Hematopoietic multipotent progenitor cell (in vitro differentiated cells): ENCODE measurements around the gene PREX1. TPM values are rescaled to one million over a fixed set of nuclear protein-coding genes. Genes with fewer than 3 reads are reported as not detected.
"Not testable (repeated sequence)": the region's sequence is repeated elsewhere in the genome, so short reads cannot be mapped to it uniquely, and the experiment has no call there.

Source experiments
- DNase-seq, 3 donors: peaks; one replicate each; pipeline ENCODE4 v3.0.0-alpha.2; 2011 to 2015; ENCODE audit warnings: low read depth in 2 of 3, low spot score in 2 of 3
- total RNA-seq: library from RNA; depleted of rRNA; stranded (reverse); fragments of >200 nt; gene quantifications from one replicate; pipeline ENCODE4 v1.2.3, GENCODE V29; 2012

PREX1 gene
- total RNA-seq = 92.6 TPM

- DNase-seq = peak; percentile 77 to 89 (median 88)
Measured at GRCh38 chr20:48827855-48828733, at the start of gene PREX1. Gene PREX1 (minus strand): TSS chr20:48827999. CDS start chr20:48827860, 139 bp downstream.

- DNase-seq = no peak
Measured at GRCh38 chr20:48877304-48877703, 49.5 kb upstream of the PREX1 start.

GRCh38 chr20:48875914-48876240, 48.1 kb upstream of the PREX1 start:
- no peak for DNase-seq

- peak in 1 of 3 donors; percentile 42 for DNase-seq
Measured at GRCh38 chr20:48875233-48875913, 47.6 kb upstream of the PREX1 start.

GRCh38 chr20:48869442-48869841, 41.6 kb upstream of the PREX1 start:
- DNase-seq = not testable (repeated sequence)

- no peak for DNase-seq
Measured at GRCh38 chr20:48866936-48867335, 39.1 kb upstream of the PREX1 start.

GRCh38 chr20:48864738-48865318, 37.0 kb upstream of the PREX1 start:
- no peak for DNase-seq

- DNase-seq = no peak
Measured at GRCh38 chr20:48864254-48864653, 36.5 kb upstream of the PREX1 start.

- no peak for DNase-seq
Measured at GRCh38 chr20:48862279-48862678, 34.5 kb upstream of the PREX1 start.

- DNase-seq = no peak
Measured at GRCh38 chr20:48861444-48861843, 33.6 kb upstream of the PREX1 start.

GRCh38 chr20:48858075-48858790, 30.4 kb upstream of the PREX1 start:
- DNase-seq = no peak

GRCh38 chr20:48856130-48856529, 28.3 kb upstream of the PREX1 start:
- DNase-seq = no peak

GRCh38 chr20:48855046-48855445, 27.2 kb upstream of the PREX1 start:
- DNase-seq = peak in 1 of 3 donors; percentile 50

GRCh38 chr20:48852609-48853008, 24.8 kb upstream of the PREX1 start:
- no peak for DNase-seq

- no peak for DNase-seq
Measured at GRCh38 chr20:48851579-48851978, 23.8 kb upstream of the PREX1 start.

GRCh38 chr20:48850977-48851299, 23.1 kb upstream of the PREX1 start:
- no peak for DNase-seq

- no peak for DNase-seq
Measured at GRCh38 chr20:48850257-48850976, 22.6 kb upstream of the PREX1 start.

- DNase-seq = no peak
Measured at GRCh38 chr20:48849779-48850178, 22.0 kb upstream of the PREX1 start.

- no peak for DNase-seq
Measured at GRCh38 chr20:48849299-48849698, 21.5 kb upstream of the PREX1 start.

- no peak for DNase-seq
Measured at GRCh38 chr20:48847498-48848205, 19.9 kb upstream of the PREX1 start.
